Fibroblast of skin of right biceps (primary cell): Measurements from ENCODE around the gene VTN.

Experiments
- DNase-seq: peaks from one replicate; pipeline ENCODE4 v3.0.0-alpha.2; 2013

The VTN gene

DNA sequence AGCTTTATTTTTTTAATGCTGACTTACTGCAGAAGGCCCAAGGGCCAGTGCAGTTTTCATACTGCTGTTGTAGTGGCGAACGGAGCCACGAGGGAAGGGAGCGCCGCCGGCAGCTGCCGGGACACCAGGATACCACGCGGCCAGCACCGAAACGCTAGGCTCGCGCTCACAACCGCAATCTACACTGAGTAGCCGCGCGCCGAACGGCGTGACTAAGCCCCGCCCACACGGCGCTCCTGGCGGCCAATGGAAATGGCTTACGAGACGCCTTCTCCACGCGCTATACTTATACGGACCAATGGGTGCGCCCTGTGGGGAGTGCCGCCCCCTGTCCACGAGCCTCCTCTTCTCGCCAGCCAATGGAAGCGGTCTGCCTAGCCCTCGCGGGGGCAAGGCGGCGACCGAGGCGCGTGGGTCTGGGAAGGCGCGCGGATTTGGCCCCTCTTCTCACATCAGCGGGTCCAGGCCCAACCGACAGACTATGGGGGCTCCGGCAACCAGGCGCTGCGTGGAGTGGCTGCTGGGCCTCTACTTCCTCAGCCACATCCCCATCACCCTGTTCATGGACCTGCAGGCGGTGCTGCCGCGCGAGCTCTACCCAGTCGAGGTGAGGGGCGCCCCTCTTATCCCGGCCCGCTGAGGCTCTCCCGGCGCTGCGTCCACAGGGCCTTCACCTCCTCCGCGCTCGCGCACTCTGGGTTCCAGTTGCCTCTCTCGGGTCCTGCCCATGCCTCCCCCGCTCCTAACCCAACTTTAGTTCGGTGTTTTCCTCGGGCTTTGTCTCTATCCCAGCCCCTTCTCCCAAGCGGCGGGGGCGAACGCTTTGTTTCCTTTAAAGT, 51.1 kb downstream of the VTN start, which contains the start of gene TMEM97:
Gene TMEM97, plus strand, starts transcription at position 442 of the 839 bp plus-strand sequence. Its CDS starts 40 bp downstream, at position 482.
- DNase-seq, result peak; percentile 96

DNA sequence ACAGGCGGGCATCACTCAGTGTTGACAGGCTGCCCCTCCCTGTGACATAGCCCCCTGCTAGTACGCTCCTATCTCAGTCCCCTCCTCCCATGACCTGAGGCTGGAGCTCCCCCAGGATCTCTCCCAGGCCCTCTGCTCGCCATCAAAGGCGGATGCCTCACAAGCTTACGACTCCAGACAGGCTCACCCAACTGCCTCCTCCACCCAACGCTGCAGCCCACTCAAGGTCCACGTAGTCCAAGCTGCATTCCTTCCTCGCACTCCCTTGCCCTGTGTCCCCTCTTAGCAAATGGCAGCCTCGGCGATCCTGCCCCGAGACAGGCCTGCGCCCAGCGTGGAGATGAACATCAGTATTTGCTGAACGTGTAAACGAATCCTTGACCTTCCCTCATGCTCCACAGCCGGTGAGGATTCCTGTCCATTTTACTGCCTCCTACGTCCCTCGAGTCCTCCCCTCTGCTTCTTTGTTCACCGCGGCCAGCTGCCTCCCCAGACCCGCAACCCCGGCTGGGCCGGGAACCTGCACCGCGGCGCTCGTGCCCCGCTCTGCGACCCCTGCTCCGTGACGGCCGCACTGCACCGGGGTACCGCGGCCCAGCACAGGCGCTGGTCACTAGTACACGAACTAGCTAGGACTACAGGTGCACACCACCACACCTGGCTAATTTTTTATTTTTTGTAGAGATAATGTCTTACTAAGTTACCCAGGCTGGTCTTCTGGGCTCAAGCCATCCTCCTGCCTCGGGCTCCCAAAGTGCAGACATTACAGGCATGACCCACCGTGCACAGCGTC, 51.9 kb downstream of the VTN start:
- no peak for DNase-seq
